Activated CD8-positive, alpha-beta memory T cell treated with anti-CD3 and anti-CD28 coated beads, Interleukin-2, amount 50 U/mL, for 48 hours (primary cell): ENCODE results near the gene FBXO36.

Experiments used
- DNase-seq: peaks from one replicate; pipeline ENCODE4 v3.0.0-alpha.2; 2020

Gene FBXO36

DNA sequence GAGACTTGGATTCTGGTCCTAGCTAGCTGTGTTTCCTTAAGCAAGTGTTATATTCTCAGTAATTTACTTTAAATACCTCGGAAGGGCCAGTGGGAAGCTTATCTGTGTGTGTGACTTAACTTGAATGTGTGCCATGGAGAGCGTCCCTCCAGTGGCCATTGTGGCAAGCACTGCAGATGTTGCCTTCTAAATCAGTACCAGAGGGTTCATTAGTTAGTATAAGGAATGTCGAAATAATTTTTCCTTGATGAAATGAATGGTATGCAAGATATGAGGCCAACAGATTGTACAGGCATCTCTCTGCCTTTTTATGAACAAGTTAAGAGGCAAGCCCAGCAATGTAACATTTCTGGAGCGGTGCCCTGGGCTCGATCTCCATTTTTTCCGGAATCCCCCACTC is 52.0 kb downstream of the FBXO36 start:
- DNase-seq, result no peak

DNA sequence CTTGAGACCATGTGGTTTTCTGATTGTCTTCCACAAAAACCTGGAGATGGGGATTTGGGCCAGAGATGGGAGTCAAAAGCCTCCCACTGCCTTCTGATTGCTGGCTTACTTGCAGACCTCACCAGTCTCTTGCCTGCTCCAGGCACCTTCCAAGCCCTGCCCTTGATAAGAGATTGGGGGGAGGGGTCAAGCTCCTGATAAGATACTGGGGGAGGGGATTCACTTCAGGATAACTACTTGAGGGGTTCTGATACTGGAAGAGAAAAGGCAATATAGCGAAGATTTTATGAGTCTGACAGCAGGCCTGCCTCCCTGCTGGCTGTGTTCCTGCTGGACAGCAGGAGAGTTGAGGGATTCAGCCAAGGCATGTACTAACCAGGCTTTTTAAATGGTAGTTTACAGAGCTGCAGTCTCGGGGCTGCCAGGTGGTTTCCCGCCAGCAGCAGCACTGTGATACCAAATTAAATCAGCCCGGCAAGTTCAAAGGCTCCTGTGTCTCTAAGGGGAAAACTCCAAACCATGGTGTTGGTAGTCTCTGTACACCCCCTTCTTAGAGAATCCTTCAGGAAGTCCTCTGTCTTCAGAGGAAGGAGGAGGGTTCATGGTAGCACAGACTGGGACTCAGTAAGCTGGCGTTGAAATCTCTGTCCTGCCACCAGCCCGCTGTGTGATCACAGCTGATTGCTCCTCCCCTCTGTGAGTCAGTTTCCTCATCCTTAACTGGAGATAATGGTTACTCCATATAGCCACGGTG is 58.3 kb downstream of the FBXO36 start:
- DNase-seq, result no peak

DNA sequence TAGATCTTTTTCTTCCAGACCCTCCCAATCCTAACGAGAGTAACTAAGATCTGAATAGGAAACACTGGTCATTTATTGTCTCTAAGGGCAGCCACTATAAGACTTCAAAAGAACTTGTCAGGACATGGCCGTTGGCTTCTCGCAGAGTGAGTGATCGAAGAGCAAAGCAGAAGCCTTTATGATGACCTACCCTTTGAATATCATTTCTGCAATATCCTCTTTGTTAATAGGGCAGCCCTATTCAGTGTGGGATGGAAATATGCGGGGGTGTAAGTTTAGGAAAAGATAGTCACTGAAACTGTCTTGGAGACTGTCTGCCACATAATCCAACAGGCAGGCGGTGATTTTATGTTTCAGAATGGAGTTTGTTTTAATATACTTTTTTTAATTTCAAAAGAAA is 70.9 kb downstream of the FBXO36 start:
- no peak for DNase-seq

DNA sequence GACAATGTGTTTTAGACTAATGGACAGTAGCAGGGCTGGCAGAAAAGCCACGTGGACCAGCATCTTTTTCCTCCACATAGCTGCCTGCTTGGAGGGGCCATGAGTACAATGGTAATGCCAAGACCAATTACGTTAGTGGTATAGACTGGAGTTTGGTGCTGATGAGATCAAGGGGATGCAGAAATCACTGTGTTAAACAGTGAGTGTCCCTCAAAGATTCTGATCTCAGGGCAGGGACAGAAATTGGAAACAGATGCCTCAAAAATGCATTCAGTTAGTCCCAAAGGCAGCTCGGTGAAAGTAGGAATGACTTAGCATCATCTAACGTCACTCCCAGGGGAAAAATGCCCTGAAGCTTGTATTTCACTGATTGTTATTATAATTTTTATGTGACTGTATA is 74.0 kb downstream of the FBXO36 start:
- DNase-seq, result no peak

DNA sequence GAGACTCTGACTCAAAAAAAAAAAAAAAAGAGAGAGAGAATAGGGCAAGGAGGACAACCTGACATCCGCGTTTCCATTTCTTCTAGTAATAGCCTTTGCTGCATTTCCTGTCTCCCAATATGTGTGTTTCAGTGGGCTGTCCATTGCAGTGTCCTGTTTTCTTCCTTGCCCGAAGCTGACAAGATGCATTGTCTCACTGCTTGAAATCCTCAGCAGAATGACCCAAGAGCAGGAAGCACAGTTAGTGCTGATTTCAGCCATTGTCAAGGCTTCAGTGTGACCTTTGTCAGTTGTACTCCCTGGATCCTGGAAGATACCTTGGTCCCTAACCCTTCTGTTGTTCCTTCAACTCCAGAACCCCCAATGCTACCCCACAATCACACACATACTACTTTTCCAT is 75.3 kb downstream of the FBXO36 start:
- DNase-seq, result no peak

DNA sequence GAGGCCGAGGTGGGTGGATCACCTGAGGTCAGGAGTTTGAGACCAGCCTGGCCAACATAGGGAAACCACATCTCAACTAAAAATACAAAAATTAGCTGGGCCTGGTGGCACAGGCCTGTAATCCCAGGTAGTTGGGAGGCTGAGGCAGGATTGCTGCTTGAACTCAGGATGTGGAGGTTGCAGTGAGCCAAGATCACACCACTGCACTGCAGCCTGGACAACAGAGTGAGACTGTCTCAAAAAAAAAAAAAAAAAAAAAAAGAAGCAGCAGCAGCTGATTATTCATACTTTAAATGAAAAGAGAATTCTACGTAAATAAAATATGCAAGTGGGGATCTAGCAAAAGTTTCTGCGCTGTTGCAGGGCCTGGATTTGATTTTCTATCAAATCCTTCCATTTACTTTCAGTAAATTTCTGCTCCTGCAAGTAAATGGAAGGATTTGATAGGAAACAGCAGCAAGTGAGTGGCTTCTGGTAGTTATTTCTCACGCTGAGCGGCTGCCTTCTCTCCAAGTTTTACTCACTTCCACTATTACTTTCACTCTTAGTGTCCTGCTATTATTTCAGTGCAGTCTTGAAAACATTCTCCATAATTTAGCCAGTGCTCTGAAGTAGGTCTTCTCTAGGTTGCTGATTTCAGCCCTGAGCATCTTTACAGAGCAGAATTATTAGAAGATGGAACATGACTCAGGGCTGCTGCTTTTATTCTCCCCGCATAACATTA is 78.0 kb downstream of the FBXO36 start:
- DNase-seq, result no peak

DNA sequence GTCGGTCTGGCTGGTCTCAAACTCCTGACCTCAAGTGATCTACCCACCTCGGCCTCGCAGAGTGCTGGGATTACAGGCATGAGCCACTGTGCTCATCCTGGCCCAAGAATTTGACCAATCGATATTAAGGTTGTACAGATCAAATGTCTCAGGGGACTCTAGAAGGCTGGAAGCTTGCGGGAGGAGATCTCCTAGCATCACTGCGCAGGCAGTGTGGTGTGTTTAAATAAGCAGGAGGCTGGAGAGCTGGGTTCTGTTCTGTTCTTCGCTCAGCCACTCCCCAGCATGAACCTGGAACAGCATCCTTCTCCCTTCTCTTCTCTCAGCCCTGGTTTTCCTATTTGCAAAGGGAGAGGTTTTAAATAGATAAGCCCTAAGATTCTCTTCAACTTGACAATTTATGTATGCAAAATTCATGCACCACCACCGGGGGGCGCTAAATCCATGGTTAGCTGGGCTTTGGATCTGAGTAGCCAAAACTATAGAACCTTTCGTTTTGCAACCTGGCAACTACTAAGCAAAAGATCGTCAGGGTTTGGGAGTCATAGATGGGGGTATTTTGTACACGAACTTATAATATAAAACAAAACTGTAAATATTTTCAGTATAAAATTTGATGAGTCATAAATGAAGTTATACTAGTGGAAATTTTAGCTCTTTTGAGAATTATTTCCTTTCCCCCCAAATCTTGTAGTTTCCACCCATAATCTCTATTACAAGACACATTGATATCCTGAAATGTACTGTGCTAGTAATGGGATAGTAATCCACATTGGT is 85.8 kb downstream of the FBXO36 start:
- DNase-seq, result peak; percentile 96

DNA sequence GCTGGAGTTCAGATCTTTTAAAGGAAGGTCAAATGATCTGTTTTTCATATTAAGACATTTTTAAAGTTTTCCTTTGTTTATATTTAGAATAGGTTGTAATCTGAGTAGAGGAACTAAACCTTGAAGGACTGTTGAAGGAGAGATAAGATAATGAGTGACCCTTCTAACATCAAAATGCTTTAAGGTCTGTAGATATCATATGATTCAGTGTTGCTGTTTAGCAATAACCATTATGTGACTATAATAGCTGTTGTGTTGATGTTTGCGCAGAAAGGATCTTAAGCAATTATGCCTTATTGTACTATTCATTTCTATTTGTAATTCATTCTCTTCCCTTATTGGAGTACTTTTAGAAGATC is 86.4 kb downstream of the FBXO36 start:
- no peak for DNase-seq

DNA sequence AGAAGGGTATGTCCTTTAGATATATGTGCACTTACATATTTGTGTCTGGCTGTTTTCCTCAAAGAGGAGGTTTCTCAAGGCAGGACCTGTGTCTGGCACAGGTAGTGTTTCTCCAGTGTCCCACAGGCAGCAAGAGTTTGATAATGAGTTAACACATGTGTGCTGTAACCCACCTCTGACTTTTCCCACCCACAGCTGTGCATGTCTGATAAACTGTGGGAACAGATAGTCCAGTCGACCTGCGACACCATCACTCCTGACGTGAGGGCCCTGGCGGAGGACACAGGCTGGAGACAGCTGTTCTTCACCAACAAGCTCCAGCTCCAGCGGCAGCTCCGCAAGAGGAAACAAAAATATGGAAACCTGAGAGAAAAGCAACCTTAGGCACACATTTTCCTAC is 88.2 kb downstream of the FBXO36 start:
- no peak for DNase-seq

DNA sequence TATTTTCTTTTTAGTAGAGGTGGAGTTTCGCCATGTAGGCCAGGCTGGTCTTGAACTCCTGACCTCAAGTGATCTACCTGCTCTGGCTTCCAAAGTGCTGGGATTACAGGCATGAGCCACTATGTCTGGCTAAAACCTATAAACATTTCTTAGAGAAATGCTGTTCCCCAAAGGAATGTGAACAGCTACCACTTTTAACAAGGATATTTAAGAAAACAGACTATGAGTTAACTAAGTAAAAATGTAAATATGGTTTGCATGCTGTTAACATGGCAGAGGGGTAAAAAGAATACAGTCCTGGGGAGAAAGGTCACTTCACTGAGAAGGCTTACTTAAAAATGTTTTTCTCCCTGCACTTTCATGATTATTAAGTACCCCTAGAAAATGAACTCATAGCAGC is 89.3 kb downstream of the FBXO36 start:
- no peak for DNase-seq

DNA sequence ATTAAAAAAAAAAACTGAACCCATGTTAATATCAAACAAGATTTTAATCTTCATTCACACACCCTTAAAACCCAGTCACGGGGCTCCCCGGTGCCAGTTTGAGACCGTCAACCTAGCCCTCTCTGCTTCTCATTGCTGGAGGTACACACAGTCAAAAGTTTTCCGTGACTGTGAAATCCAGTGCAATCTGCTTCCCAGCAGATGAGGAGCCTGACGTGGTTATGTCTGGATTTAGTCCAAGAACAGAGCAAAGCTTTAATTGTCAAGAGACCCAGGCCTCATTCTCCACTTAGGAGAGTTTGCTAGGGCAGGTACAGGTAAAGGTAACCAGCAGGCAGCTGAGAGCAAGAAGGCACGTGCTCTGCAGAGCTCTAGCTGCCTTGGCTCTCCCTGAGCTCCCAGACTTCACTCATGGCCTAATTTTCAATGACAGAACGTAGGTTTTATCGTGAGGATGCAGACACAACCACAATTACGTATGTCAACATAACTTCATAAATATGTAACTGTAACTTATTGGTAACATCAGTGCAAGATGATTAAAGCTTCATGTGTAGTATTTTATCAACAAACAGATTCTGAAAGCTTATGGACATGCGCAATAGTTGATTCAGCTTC is 90.1 kb downstream of the FBXO36 start:
- no peak for DNase-seq

DNA sequence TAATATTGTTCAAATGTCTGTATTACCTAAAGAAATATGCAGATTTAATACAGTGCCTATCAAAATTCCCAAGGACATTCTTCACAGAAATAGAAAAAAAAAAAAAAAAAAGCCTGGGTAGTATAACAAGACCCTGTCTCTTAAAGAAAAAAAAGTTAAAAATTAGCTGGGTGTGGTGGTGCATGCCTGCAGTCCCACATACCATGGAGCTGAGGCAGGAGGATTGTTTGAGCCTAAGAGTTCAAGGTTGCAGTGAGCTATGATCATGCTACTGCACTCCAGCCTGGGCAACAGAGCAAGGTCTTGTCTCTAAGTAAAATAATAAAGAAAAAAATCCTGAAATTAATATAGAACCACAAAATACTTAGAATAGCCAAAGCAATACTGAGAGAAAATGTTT is 94.5 kb downstream of the FBXO36 start:
- no peak for DNase-seq

DNA sequence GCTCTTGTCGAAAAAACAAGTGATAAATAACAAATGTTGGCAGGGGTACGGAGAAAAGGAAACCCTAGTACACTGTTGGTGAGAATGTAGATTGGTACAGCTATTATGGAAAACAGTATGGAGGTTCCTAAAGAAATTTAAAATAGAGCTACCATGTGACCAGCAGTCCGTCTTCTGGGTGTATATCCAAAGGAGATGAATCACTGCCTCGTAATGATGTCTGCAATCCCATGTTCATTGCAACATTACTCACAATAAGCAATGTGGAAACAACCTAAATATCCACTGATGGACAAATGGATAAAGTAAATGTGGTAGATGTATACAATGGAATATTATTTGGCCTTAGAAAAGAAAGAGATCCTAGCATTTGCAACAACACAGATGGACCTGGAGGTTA is 95.8 kb downstream of the FBXO36 start:
- DNase-seq, result no peak

DNA sequence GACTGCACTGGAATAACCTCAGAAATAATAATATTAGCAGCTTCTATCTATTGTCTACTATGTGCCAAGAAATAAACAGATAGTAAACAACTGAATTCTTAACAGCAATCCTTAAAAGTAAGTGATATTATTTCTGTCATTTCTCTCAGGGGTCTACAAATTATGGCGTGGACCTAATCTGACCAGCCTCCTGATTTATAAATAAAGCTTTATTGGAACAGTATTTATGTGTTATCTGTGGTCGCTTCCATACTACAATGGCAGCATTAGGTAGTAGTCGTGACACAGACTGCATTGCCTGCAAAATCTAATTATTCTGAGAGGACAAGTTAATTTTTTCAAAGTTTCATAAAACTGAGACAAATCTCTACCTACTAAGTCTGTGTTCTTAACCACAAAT is 97.4 kb downstream of the FBXO36 start:
- DNase-seq, result no peak

DNA sequence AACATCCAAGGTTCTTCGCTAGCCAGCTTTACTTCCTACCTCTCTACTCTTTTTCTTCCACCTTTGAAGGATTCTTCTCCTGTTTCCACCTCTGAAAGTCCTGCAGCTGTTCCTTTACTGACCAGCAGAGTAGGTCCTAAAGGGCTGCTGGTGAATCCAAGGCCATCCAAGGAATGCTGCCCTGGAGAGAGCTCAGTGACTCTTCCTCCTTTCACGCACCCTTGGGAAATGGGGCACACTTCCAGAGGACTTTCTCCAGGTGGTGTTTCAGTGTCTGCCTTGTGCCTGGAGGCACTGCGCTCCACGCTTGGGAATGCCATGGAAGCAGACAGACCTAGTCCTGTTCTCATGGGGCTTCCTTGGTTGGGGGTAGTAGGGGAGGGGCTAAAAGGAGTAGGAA is 101.0 kb downstream of the FBXO36 start:
- DNase-seq, result no peak

DNA sequence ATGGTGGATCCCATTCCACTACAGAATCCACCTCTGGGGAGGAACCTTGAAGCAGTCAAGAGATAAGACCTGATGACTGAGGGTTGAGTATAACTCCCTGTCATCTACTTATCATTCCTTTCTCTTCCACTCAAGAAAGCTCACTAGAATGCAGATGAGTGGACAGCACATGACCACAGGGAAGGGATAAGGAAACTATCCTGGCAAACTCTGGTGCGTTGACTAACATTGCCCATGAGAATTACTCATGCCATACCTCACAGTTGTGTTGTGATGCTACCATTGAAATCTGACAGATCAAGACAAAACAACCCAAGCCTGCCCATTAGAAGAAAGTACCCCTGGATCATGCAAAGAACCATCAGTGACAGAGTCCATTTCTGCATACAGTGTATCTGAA is 119.9 kb downstream of the FBXO36 start:
- DNase-seq, result no peak

DNA sequence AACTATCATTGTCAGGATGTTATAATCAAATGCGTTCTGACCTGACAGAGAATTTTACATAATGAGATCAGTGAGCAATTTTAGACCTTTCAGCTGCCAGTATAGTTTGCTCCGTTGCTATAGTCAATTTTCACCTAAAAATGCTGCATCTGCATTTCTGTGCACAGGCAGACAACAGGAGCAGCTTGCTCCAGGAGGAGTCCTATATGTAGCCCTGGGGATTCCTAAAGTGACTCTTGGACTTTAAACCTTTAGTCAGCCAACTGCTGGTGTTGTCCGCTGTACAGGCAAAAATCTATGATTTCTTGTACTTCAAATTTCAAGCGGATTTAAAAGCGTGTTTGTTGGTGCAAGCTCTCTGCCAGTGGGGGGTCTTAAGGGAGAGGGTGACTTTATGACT is 120.7 kb downstream of the FBXO36 start:
- DNase-seq, result no peak

DNA sequence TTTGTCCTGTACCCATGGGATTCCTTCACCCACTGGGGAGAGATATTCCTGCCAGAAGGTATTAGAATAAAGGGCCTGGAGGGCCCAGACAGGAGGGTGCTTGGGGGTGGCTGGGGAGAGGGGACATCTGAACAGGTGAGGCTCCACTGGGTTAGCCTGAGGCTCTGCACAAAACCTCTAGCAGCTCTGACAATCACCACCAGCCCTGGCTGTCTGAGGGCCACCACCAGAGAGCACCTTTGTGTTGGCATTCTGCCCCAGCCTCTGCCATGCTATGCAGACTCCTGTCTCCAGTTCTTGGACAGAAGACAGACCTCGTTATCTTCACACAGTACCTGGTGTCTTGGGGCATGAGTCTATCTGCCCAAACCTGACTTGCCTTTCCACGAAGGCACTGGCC is 121.2 kb downstream of the FBXO36 start:
- DNase-seq, result no peak

DNA sequence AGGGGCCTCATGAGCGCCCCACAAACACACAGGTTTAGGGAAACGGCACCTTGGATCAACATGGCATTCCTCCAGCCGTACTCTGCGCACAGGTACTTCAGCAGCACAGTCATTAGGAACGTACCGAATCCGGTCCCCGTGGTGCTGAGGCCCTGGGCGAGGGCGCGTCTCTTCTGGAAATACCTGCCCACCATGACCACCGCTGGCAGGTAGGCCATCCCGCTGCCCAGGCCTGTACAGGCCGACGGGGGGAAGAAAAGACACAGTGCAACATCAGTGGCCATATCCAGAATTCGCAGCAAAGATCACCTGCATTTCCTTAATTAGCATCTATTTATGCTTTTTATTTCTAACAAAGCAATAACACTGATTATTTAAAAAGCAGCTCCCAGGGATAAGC is 124.2 kb downstream of the FBXO36 start:
- DNase-seq, result no peak

DNA sequence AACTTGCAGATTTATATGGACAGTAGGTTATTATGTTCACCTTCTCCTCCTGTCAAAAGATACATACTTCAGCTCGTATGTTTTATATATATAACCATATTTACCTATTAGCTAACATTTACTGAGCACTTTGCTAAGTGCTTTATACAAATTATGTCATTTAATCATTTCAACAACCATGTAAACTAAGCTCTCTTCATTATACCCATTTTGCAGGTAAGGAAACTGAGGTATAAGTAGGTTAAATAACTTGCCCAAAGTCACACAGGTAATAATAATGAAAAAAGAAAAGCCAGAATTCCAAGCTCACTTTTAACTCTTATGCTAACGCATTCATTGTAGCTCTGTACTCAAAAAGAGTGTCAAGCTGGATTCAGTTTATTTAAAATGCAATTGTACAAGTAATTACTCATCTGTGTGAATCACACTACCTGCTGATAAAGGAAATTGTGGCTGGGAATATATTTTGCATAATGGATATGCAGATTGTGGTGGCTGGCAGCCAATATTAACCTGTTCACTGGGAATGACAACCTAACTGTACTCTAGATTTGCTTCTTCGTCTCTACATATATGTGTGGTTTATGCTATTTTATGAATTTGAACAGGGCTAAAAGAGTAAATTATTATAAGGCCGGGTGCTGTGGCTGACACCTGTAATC is 125.8 kb downstream of the FBXO36 start:
- no peak for DNase-seq

DNA sequence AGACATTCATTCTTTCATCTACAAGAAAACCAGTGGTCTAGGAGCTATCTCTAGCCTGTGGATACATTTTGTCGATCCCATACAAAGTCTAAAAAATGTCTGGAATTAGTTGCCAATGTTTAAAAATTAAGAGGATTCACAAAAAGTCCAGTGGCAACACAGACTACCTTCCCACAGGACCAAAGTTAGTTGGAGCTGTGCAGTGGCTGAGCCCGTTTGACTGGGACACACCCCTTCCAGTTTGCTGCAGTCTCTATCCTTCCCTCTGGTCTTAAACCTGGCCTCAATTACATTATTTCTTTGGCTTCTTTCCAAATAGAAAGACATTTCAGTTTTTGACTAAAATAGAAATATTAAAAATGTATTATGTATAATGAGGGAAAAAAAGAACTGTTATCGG is 127.8 kb downstream of the FBXO36 start:
- DNase-seq, result no peak

DNA sequence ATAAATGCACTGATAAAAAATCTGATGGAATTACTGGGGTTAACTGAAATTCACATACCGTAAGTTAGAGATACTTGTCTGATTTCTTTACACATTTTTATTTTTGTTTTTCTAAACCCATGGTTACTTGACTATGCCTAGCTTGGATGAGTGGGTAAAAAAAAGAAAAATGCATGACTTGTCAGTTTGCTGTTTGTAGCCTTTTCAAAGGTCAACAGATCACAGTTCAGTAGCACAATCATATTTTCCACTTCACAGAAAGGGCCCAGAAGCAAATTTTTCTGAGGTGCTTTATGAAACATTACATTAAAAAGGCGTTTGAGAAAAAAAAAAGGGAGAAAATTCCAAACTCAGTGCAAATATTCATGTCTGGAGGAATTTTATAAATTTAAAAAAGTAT is 130.0 kb downstream of the FBXO36 start:
- DNase-seq, result no peak
